Chondrocyte (in vitro differentiated cells): Measurements from ENCODE around the gene ABCB8. TPM values are rescaled to one million over a fixed set of nuclear protein-coding genes. Genes with fewer than 3 reads are reported as not detected.

Source experiments
- DNase-seq: peaks from one replicate; pipeline ENCODE4 v3.0.0; 2021; ENCODE audit warnings: mixed read lengths, low spot score
- H3K27ac Mint-ChIP-seq: one replicate; pipeline ENCODE4 v1.8.0; 2021; ENCODE audit warnings: mild to moderate bottlenecking, moderate library complexity, mixed read lengths; ENCODE audit not compliant: unreplicated experiment
- H3K27me3 Mint-ChIP-seq: 2 replicates; pipeline ENCODE4 v1.8.0; 2021; ENCODE audit warnings: low read depth, mixed read lengths
- H3K36me3 Mint-ChIP-seq: 2 replicates; pipeline ENCODE4 v1.8.0; 2021; ENCODE audit warnings: low read depth, mixed read lengths
- H3K4me1 Mint-ChIP-seq: 2 replicates; pipeline ENCODE4 v1.8.0; 2021; ENCODE audit warnings: low read depth, mild to moderate bottlenecking, mixed read lengths
- H3K4me3 Mint-ChIP-seq: one replicate; pipeline ENCODE4 v1.8.0; 2021; ENCODE audit warnings: mild to moderate bottlenecking, moderate library complexity, mixed read lengths; ENCODE audit not compliant: unreplicated experiment
- H3K9me3 Mint-ChIP-seq: 2 replicates; pipeline ENCODE4 v1.8.0; 2021; ENCODE audit warnings: low read depth, mixed read lengths
- total RNA-seq: library from RNA; stranded (reverse); gene quantifications from 3 replicates; pipeline ENCODE4 v1.2.1, GENCODE V29; 2021
- TF ChIP-seq, protein P1 (sequence below): fragments of 200-600 bp; sonication (generic); IDR thresholded peaks from 2 replicates; pipeline ENCODE4 v1.5.0; 2021; ENCODE audit warnings: antibody characterized with exemption, mild to moderate bottlenecking, moderate library complexity

Gene ABCB8
- total RNA-seq, 1 donor from 2014 or later: 30.2 TPM

DNA sequence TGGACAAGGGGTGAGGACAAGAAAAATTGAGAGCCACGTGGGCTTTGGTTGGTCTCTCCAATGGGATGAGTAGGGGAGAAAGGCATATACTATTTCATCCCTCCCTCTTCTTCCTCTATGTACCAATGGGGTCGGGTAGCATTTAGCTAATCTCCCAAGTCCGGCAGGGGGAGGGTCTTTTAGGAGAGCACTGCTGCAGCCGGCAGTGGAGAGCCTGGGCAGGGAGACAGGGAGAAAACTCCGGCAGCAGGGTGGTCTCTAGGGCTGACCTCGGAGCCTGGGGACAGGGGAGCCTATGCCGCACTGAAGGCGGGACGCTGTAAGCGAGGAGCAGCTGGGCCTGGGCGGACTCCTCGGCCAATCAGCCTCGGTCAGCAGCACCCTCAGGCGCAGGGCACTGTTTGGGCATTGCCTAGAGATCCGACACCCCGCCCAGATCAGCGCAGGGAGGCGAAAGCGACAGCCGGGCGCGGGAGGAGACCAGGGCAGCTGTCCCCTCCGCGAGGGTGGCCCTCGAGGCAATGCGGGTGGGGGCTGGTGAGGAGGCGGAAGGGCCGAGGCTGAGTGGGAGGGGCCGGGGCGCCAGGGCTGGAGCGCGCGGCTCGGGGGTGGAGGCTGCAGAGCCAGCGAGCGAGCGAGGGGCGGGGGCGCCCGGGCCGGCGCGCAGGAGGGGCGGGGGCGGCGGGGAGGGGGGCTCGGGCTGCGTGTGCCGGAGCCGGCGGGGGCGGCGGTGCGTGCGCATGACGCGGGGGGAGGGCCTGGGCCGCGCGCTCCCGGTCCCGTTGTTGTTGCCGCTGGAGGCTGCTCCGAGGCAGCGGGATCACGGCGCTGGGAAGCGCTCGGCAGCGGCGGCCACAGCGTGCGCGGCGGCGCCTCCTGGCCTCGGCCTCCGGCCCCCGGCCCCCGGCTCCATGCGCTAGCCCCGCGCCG is 57.7 kb downstream of the ABCB8 start, which contains the start of gene AGAP3:
TSS of gene AGAP3 (plus strand) at position 785 of the 930 bp plus-strand sequence. CDS start 267 bp downstream, outside the sequence.
- Mint-ChIP-seq H3K4me1 (peaks cover 52% of the 10 kb centered on the region), H3K36me3 (no peaks in the 10 kb centered on the region), H3K4me3 (peak within 1 kb of the TSS; percentile 79), H3K27ac (peak within 1 kb of the TSS; percentile 89), H3K9me3 (no peaks in the 10 kb centered on the region), H3K27me3 (no peaks in the 10 kb centered on the region)
- TF ChIP-seq, protein P1, sequence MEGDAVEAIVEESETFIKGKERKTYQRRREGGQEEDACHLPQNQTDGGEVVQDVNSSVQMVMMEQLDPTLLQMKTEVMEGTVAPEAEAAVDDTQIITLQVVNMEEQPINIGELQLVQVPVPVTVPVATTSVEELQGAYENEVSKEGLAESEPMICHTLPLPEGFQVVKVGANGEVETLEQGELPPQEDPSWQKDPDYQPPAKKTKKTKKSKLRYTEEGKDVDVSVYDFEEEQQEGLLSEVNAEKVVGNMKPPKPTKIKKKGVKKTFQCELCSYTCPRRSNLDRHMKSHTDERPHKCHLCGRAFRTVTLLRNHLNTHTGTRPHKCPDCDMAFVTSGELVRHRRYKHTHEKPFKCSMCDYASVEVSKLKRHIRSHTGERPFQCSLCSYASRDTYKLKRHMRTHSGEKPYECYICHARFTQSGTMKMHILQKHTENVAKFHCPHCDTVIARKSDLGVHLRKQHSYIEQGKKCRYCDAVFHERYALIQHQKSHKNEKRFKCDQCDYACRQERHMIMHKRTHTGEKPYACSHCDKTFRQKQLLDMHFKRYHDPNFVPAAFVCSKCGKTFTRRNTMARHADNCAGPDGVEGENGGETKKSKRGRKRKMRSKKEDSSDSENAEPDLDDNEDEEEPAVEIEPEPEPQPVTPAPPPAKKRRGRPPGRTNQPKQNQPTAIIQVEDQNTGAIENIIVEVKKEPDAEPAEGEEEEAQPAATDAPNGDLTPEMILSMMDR: peak; percentile 26
- DNase-seq: no peak

DNA sequence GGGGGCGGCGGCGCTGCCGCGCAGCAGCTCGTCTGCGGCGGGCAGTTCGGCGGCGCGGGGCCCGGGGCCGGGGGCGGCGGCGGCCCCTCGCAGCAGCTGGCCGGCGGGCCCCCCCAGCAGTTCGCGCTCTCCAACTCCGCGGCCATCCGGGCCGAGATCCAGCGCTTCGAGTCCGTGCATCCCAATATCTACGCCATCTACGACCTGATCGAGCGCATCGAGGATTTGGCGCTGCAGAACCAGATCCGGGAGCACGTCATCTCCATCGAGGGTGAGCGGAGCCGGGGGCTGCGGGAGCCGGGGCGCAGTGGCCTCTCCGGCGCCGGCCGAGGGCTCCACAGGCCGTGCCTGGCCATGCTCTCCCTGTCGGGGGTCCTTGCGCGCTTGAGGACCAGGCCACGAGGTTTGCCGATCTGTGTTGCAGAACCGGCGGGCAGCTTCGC is 58.6 kb downstream of the ABCB8 start:
- peak overlapping the region; percentile 78 for H3K4me3 Mint-ChIP-seq
- H3K36me3 Mint-ChIP-seq: no peaks in the 10 kb centered on the region
- no peak for DNase-seq
- TF ChIP-seq, protein P1: no peak
- no peaks in the 10 kb centered on the region for H3K9me3 Mint-ChIP-seq
- no peaks in the 10 kb centered on the region for H3K27me3 Mint-ChIP-seq
- peaks cover 52% of the 10 kb centered on the region for H3K4me1 Mint-ChIP-seq
- H3K27ac Mint-ChIP-seq: peak overlapping the region; percentile 89

DNA sequence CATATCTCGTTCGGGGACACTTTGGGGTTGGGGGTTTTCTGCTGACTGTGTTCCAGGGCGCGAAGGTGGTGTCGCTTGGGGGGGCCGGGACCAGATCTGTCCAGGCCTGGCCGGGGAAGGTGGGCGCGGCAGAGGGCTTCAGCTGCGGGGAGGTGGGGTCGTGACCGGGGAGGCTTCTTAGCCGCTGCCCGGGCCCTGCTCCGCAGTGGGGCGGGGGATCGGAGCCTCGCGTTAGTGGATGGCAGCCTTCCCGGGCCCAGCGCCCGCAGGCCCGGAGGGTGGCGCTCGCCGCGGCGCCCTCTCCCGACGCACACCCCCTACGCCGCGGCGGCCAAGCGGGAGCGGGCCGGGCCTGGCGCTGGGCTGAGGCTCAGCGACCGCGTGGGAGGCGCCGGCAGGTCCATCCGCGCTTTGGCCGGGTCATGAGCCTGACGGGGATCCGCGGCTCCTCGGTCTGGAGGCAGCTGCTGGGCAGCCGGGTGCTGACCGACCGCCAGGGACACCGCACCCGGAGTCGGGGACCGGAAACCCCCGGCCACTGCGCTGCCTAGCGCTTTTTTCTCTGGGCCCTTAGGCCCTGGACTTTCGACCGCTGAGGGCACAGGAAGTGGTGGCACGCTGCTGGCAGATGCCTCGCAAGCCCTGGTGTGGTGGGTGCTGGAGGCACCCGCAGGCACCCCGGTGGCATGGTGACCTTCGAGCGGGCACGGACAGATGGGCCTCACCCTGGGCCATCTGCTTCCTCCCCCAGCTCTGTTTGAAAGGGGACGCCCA is 59.2 kb downstream of the ABCB8 start:
- H3K4me1 Mint-ChIP-seq: peaks cover 46% of the 10 kb centered on the region
- no peaks in the 10 kb centered on the region for H3K27me3 Mint-ChIP-seq
- peak overlapping the region; percentile 99 for H3K27ac Mint-ChIP-seq
- peak overlapping the region; percentile 78 for H3K4me3 Mint-ChIP-seq
- TF ChIP-seq, protein P1: peak; percentile 71
- no peaks in the 10 kb centered on the region for H3K36me3 Mint-ChIP-seq
- no peak for DNase-seq
- H3K9me3 Mint-ChIP-seq: no peaks in the 10 kb centered on the region

DNA sequence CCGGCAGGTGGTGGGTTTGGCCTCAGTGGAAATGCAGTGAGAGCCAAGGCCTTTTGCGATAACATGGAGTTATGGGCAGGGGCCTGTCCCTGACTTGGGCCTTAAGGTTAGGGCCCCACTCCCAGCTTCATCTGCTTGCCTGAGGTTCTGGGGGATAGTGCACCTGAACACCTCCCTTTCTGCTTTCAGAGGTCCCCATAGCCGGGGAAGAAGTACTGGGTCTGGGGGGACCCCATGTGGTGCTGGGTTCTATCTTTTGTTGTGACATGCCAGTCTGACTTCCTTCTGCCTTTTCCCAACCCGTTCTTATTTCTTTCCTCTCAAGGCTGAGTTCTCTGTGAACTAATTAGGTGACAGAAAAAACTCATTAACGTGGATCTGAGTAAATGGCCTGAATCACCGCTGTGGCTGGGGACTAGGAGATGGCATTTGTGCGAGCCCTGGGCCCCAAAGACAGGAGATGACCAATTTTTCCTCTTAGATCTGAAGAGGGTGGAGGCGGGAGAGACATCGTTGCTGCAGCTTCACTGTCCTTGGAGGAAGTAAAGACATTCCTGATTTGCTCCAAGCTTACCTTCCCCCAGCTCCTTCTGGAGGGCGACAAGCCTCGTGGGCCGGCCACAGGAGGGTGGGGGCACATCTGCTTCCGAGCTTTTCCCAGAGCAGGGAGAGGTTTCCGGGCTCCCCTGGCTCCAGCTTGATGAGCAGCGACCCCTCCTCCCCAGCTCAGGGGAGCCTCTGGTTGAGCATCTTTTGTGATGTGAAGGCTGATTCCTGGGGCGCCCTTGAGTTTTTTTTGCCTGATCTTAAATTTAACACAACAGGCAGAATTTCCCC is 60.0 kb downstream of the ABCB8 start:
- no peaks in the 10 kb centered on the region for H3K9me3 Mint-ChIP-seq
- H3K27me3 Mint-ChIP-seq: no peaks in the 10 kb centered on the region
- no peaks in the 10 kb centered on the region for H3K36me3 Mint-ChIP-seq
- peak overlapping the region; percentile 78 for H3K4me3 Mint-ChIP-seq
- no peak for DNase-seq
- peak overlapping the region; percentile 99 for H3K27ac Mint-ChIP-seq
- H3K4me1 Mint-ChIP-seq: peaks cover 40% of the 10 kb centered on the region
- TF ChIP-seq, protein P1: no peak
